B cell (primary cell): ENCODE results near the gene CNOT6. TPM values are rescaled to one million over a fixed set of nuclear protein-coding genes. Genes with fewer than 3 reads are reported as not detected.

Experiments used
- ATAC-seq: fragments of 200-7000 bp; cut with Tn5 transposase; one replicate; pipeline ENCODE4 v1.10.0; 2021; ENCODE audit warnings: low read depth, mild to moderate bottlenecking, moderate number of reproducible peaks, moderate library complexity
- CTCF ChIA-PET: fragments of 350-600 bp; sonication (Branson Sonifier 250); formaldehyde crosslinking; loops from one replicate; lab custom pipeline; 2021; ENCODE audit warnings: antibody characterized with exemption, inconsistent platforms; lab: Charles Lee
- POLR2A ChIA-PET: fragments of 350-600 bp; sonication (Branson Sonifier 250); formaldehyde crosslinking; loops from one replicate; lab custom pipeline; 2021; ENCODE audit warnings: antibody characterized with exemption; lab: Charles Lee
- DNase-seq: peaks from one replicate; pipeline ENCODE4 v3.0.0; 2013
- H2AFZ ChIP-seq: 2 replicates; pipeline ENCODE4 v1.6.1; 2012; ENCODE audit warnings: mild to moderate bottlenecking, low read depth, low read length; ENCODE audit not compliant: insufficient read depth, poor library complexity, severe bottlenecking
- H3K27ac ChIP-seq, 2 donors: 1 replicate in 1 of 2; 2 replicates in 1 of 2; pipeline ENCODE4 v1.5.1; 2012 to 2013; ENCODE audit warnings: low read length in 2 of 2, mild to moderate bottlenecking in 2 of 2, moderate library complexity in 1 of 2
- H3K27me3 ChIP-seq, 4 experiments: fragments of 200-600 bp in 1 of 4; sonication (generic) in 1 of 4; replicated peaks in 1 of 4; 1 replicate in 2 of 4; 2 replicates in 2 of 4; pipeline versions ENCODE4 v1.6.1 to v1.7.0; 2013 to 2016; ENCODE audit warnings: low read length in 3 of 4, mild to moderate bottlenecking in 2 of 4, mixed read lengths in 1 of 4, moderate library complexity in 1 of 4; ENCODE audit not compliant: insufficient read depth in 4 of 4, control insufficient read depth in 3 of 4; ENCODE audit errors: control extremely low read depth in 1 of 4
- H3K36me3 ChIP-seq, 2 experiments: replicated peaks in 1 of 2; 1 replicate in 1 of 2; 2 replicates in 1 of 2; pipeline versions ENCODE4 v1.6.1 to v1.7.1; 2013; ENCODE audit warnings: low read length in 1 of 2; ENCODE audit not compliant: insufficient read depth in 2 of 2, control insufficient read depth in 1 of 2; ENCODE audit errors: control extremely low read depth in 1 of 2, extremely low read depth in 1 of 2
- H3K4me1 ChIP-seq, 2 donors: fragments of 200-600 bp in 1 of 2; sonication (generic) in 1 of 2; 1 replicate in 1 of 2; 2 replicates in 1 of 2; pipeline versions ENCODE4 v1.5.1 to v1.6.1; 2013 to 2017; ENCODE audit warnings: low read length in 2 of 2; ENCODE audit not compliant: control insufficient read depth in 2 of 2, insufficient read depth in 2 of 2
- H3K4me2 ChIP-seq: replicated peaks from 2 replicates; pipeline ENCODE3; 2012; ENCODE audit warnings: mild to moderate bottlenecking, low read depth, low read length; ENCODE audit not compliant: poor library complexity, severe bottlenecking
- H3K4me3 ChIP-seq, 5 experiments: fragments of 200-600 bp in 1 of 5; sonication (generic) in 1 of 5; 1 replicate in 3 of 5; 2 replicates in 2 of 5; pipeline versions ENCODE4 v1.5.1 to v1.7.0; 2011 to 2016; ENCODE audit warnings: low read length in 4 of 5, mild to moderate bottlenecking in 4 of 5, low read depth in 2 of 5, control low read depth in 1 of 5, moderate library complexity in 1 of 5; ENCODE audit not compliant: insufficient read depth in 1 of 5; ENCODE audit errors: control extremely low read depth in 1 of 5, extremely low read depth in 1 of 5
- H3K79me2 ChIP-seq: fragments of 200-600 bp; sonication (generic); one replicate; pipeline ENCODE4 v1.6.0; 2016; ENCODE audit warnings: low read length; ENCODE audit not compliant: control insufficient read depth, insufficient read depth
- H3K9ac ChIP-seq: fragments of 200-600 bp; sonication (generic); 2 replicates; pipeline ENCODE4 v1.6.1; 2017; ENCODE audit warnings: mild to moderate bottlenecking, low read length, moderate library complexity
- H3K9me3 ChIP-seq, 3 donors: one replicate each; pipeline versions ENCODE4 v1.6.1 to v1.7.1; 2013; ENCODE audit warnings: low read length in 2 of 3; ENCODE audit not compliant: control insufficient read depth in 2 of 3, insufficient read depth in 1 of 3; ENCODE audit errors: control extremely low read depth in 1 of 3
- H4K20me1 ChIP-seq: 2 replicates; pipeline ENCODE4 v1.6.0; 2012; ENCODE audit warnings: mild to moderate bottlenecking, low read length; ENCODE audit not compliant: insufficient read depth, control insufficient read depth, poor library complexity, severe bottlenecking
- H3K27ac Mint-ChIP-seq: one replicate; pipeline ENCODE4 v1.8.0; 2021; ENCODE audit warnings: mixed read lengths
- H3K27me3 Mint-ChIP-seq: one replicate; pipeline ENCODE4 v1.8.0; 2021; ENCODE audit warnings: mixed read lengths
- H3K4me1 Mint-ChIP-seq: one replicate; pipeline ENCODE4 v1.8.0; 2021; ENCODE audit warnings: mixed read lengths
- H3K4me3 Mint-ChIP-seq: one replicate; pipeline ENCODE4 v1.8.0; 2021; ENCODE audit warnings: mixed read lengths
- H3K9me3 Mint-ChIP-seq: one replicate; pipeline ENCODE4 v1.8.0; 2022; ENCODE audit warnings: mixed read lengths; ENCODE audit not compliant: insufficient read depth
- EZH2 ChIP-seq: IDR thresholded peaks from 2 replicates; pipeline ENCODE4 v1.6.1; 2012; ENCODE audit warnings: borderline replicate concordance, low read depth, mild to moderate bottlenecking, moderate library complexity, low read length; ENCODE audit not compliant: insufficient read depth, poor library complexity, severe bottlenecking
- WGBS: methylation state at CpG from one replicate; pipeline ENCODE4 v1.1.5; 2013; ENCODE audit warnings: missing lambda C conversion rate; ENCODE audit not compliant: insufficient coverage; 5-methylcytosine and 5-hydroxymethylcytosine counted together
- intact Hi-C: fragments of 100-400 bp; cut with micrococcal nuclease; formaldehyde crosslinking; loops from one replicate; pipeline ENCODE4 v1.10.0; 2022
- polyA plus RNA-seq: library from polyadenylated mRNA; depleted of rRNA; stranded (reverse); fragments of >200 nt; gene quantifications from 2 replicates; pipeline ENCODE4 v1.2.3, GENCODE V29; 2012
- total RNA-seq, 2 donors: library from RNA; stranded (reverse); fragments of 120-200 nt in 1 of 2; gene quantifications; 1 replicate in 1 of 2; 2 replicates in 1 of 2; pipeline versions ENCODE4 v1.2.3 to v1.2.4, GENCODE V29; 2013 to 2022
- TF ChIP-seq, protein P1 (sequence below): fragments of 200-600 bp; IDR thresholded peaks from one replicate; pipeline ENCODE4 v1.8.0; 2022; ENCODE audit warnings: antibody characterized with exemption, mild to moderate bottlenecking

CNOT6 gene
- total and polyA plus RNA-seq, 2 donors (not counting 1 experiment from before 2014, with no cell fraction given): 4.3 to 31.1 TPM

DNA sequence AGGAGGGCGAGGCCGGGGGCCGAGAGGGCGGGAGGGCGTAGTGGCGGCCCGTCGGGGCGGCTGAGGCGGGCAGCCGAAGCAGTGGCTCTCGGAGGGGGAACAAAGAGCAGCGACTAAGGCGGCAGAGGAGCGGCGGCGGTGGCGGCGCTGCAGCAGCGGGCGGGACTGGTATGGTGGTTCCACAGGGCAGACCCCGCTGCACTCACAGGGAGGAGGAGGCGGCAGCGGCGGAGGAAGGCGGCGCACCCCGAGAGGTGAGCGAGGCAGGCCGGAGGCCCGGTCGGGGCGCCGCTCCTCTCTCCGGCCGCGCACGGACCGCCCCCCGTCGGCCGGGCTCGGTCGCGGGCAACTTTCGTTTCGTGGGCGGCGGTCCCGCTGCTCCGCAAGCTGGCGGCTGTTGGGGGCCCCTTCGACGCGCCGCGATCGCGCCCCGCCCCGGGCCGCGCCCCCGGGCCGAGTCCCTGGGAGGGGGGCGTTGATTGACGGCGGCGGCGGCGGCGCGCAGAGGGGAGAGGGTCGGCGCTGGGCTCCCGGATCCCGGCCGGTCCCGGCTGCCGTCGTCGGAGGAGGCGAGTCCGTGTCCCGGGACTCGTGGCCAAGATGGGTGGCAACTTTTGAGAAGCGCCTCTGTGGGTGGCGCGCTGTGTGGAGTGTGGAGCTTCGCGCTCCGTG is 467 bp downstream of the CNOT6 start:
- Histone ChIP-seq H3K27ac (peak overlapping the region; percentile 72 to 85), H3K4me3 (peak overlapping the region; percentile 63 to 84 (median 81)), H3K36me3 (peaks cover 0 to 4% of the 10 kb centered on the region in 2 experiments), H3K4me1 (peaks cover 18 to 19% of the 10 kb centered on the region in 2 donors), H4K20me1 (peaks cover 23% of the 10 kb centered on the region), H3K9me3 (no peaks in the 10 kb centered on the region), H3K9ac (peak overlapping the region; percentile 95), H3K27me3 (no peaks in the 10 kb centered on the region), H3K4me2 (peak overlapping the region; percentile 80), H2AFZ (peak overlapping the region; percentile 96), H3K79me2 (peaks cover 48% of the 10 kb centered on the region)
- intact Hi-C loops: loop anchor here (2.0 to 5.0 kb wide), 2 partner anchors 142 to 762 kb away; partner anchors contain the start of genes GFPT2 and MAML1
- ATAC-seq (peak; percentile 37), DNase-seq (no peak)
- Mint-ChIP-seq H3K9me3 (no peaks in the 10 kb centered on the region), H3K27ac (peak overlapping the region; percentile 99), H3K4me3 (peak overlapping the region; percentile 92), H3K4me1 (peaks cover 32% of the 10 kb centered on the region), H3K27me3 (no peaks in the 10 kb centered on the region)
- ChIA-PET CTCF (interaction anchor here (1.0 kb wide), 1 partner anchor 12 kb away, joined by 3 read pairs; no protein-coding TSS in a partner anchor), POLR2A (interaction anchor here (0.5 kb wide), 1 partner anchor 1871 kb away, joined by 3 read pairs; no protein-coding TSS in a partner anchor)
- WGBS: under 1% methylated on average over 82 of the region's 92 CpGs
- TF ChIP-seq EZH2: no peak
- TF ChIP-seq, protein P1, sequence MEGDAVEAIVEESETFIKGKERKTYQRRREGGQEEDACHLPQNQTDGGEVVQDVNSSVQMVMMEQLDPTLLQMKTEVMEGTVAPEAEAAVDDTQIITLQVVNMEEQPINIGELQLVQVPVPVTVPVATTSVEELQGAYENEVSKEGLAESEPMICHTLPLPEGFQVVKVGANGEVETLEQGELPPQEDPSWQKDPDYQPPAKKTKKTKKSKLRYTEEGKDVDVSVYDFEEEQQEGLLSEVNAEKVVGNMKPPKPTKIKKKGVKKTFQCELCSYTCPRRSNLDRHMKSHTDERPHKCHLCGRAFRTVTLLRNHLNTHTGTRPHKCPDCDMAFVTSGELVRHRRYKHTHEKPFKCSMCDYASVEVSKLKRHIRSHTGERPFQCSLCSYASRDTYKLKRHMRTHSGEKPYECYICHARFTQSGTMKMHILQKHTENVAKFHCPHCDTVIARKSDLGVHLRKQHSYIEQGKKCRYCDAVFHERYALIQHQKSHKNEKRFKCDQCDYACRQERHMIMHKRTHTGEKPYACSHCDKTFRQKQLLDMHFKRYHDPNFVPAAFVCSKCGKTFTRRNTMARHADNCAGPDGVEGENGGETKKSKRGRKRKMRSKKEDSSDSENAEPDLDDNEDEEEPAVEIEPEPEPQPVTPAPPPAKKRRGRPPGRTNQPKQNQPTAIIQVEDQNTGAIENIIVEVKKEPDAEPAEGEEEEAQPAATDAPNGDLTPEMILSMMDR: peak; percentile 24

GRCh38 chr5:180495292-180495691 is 1.1 kb downstream of the CNOT6 start:
- Histone ChIP-seq H3K9ac (peak overlapping the region; percentile 95), H3K79me2 (peaks cover 54% of the 10 kb centered on the region), H3K4me2 (peak overlapping the region; percentile 80), H3K27me3 (no peaks in the 10 kb centered on the region), H4K20me1 (peaks cover 29% of the 10 kb centered on the region), H2AFZ (peak overlapping the region; percentile 96), H3K4me3 (peak overlapping the region; percentile 47 to 84 (median 81)), H3K36me3 (peaks cover 0 to 4% of the 10 kb centered on the region in 2 experiments), H3K4me1 (peaks cover 18 to 19% of the 10 kb centered on the region in 2 donors), H3K9me3 (no peaks in the 10 kb centered on the region), H3K27ac (peak overlapping the region; percentile 49 to 85)
- ChIA-PET CTCF (no interaction called here), POLR2A (no interaction called here)
- peak overlapping the region; percentile 60 for H3K27ac Mint-ChIP-seq
- peak overlapping the region; percentile 92 for H3K4me3 Mint-ChIP-seq
- no peak for TF ChIP-seq EZH2
- TF ChIP-seq, protein P1: no peak
- DNase-seq (no peak), ATAC-seq (no peak)
- no CpG with 5 or more reads among the region's 7 CpGs for WGBS
- H3K27me3 Mint-ChIP-seq: no peaks in the 10 kb centered on the region
- H3K9me3 Mint-ChIP-seq: no peaks in the 10 kb centered on the region
- peaks cover 34% of the 10 kb centered on the region for H3K4me1 Mint-ChIP-seq
- intact Hi-C loops: loop anchor here (2.0 kb wide), 1 partner anchor 142 kb away; the partner anchor contains the start of gene GFPT2
